HG02970 (cell line): ENCODE measurements around the gene PROCR.

Experiments used
- ATAC-seq: cut with Tn5 transposase; IDR thresholded peaks from one replicate; pipeline ENCODE4 v1.9.1; 2021; ENCODE audit warnings: mild to moderate bottlenecking, moderate library complexity, moderate number of reproducible peaks; ENCODE audit not compliant: unreplicated experiment, low FRiP score

Gene PROCR

GRCh38 chr20:35171753-35172433, at the start of gene PROCR:
Gene PROCR, plus strand, starts transcription at chr20:35172072. Its CDS starts 83 bp downstream, at chr20:35172155.
- ATAC-seq: no peak

GRCh38 chr20:35122756-35123405, 49.0 kb upstream of the PROCR start:
- ATAC-seq: no peak

- ATAC-seq: no peak
Measured at GRCh38 chr20:35125753-35126152, 46.1 kb upstream of the PROCR start.

- ATAC-seq: no peak
Measured at GRCh38 chr20:35129647-35130069, 42.2 kb upstream of the PROCR start.

- no peak for ATAC-seq
Measured at GRCh38 chr20:35131934-35132333, 39.9 kb upstream of the PROCR start.

GRCh38 chr20:35133031-35133430, 38.8 kb upstream of the PROCR start:
- no peak for ATAC-seq

GRCh38 chr20:35133735-35134134, 38.1 kb upstream of the PROCR start:
- ATAC-seq: no peak

- ATAC-seq: no peak
Measured at GRCh38 chr20:35134472-35134871, 37.4 kb upstream of the PROCR start.

GRCh38 chr20:35134880-35135279, 37.0 kb upstream of the PROCR start:
- ATAC-seq: no peak

- no peak for ATAC-seq
Measured at GRCh38 chr20:35135867-35136586, 35.8 kb upstream of the PROCR start.

GRCh38 chr20:35144694-35145093, 27.2 kb upstream of the PROCR start:
- ATAC-seq: no peak

- no peak for ATAC-seq
Measured at GRCh38 chr20:35145141-35145564, 26.7 kb upstream of the PROCR start.

- no peak for ATAC-seq
Measured at GRCh38 chr20:35146299-35146919, 25.5 kb upstream of the PROCR start.

- peak; percentile 87 for ATAC-seq
Measured at GRCh38 chr20:35146920-35147574, 24.8 kb upstream of the PROCR start, which contains the start of gene EDEM2. Gene EDEM2, minus strand, starts transcription at chr20:35147336. Its CDS starts 78 bp downstream, at chr20:35147258.

- ATAC-seq: peak; percentile 17
Measured at GRCh38 chr20:35147575-35148071, 24.2 kb upstream of the PROCR start.

- ATAC-seq: no peak
Measured at GRCh38 chr20:35150846-35151579, 20.9 kb upstream of the PROCR start.

- ATAC-seq: no peak
Measured at GRCh38 chr20:35151736-35152135, 20.1 kb upstream of the PROCR start.

- no peak for ATAC-seq
Measured at GRCh38 chr20:35155936-35156335, 15.9 kb upstream of the PROCR start.

GRCh38 chr20:35156978-35157377, 14.9 kb upstream of the PROCR start:
- ATAC-seq: no peak
